ENCODE measurements around the gene ACP1.
A peak's percentile ranks its signal among the peaks of the same experiment; 100 is the strongest.
"Not testable (repeated sequence)": the region's sequence is repeated elsewhere in the genome, so short reads cannot be mapped to it uniquely, and the experiment has no call there.

The ACP1 gene

GRCh38 chr2:314561-315336, 50.0 kb downstream of the ACP1 start:
- DNase-seq = no peak

GRCh38 chr2:315925-316324, 51.2 kb downstream of the ACP1 start:
- DNase-seq = not testable (repeated sequence)

- no peak for DNase-seq
These were observed 51.6 kb downstream of the ACP1 start for GRCh38 chr2:316381-316780.

- peak in 1 of 2 donors; percentile 13 for DNase-seq
These were observed 53.0 kb downstream of the ACP1 start for GRCh38 chr2:317501-318424.

GRCh38 chr2:319059-319600, 54.4 kb downstream of the ACP1 start:
- no peak for DNase-seq

GRCh38 chr2:320561-320960, 55.8 kb downstream of the ACP1 start:
- no peak for DNase-seq

GRCh38 chr2:322326-322725, 57.6 kb downstream of the ACP1 start:
- no peak for DNase-seq

GRCh38 chr2:323035-323434, 58.3 kb downstream of the ACP1 start:
- no peak for DNase-seq

All from CD4-positive, alpha-beta T cell treated with Interleukin-4 for 1 hour (primary cell).